Measurements from ENCODE around the gene CAPN10.

DNA sequence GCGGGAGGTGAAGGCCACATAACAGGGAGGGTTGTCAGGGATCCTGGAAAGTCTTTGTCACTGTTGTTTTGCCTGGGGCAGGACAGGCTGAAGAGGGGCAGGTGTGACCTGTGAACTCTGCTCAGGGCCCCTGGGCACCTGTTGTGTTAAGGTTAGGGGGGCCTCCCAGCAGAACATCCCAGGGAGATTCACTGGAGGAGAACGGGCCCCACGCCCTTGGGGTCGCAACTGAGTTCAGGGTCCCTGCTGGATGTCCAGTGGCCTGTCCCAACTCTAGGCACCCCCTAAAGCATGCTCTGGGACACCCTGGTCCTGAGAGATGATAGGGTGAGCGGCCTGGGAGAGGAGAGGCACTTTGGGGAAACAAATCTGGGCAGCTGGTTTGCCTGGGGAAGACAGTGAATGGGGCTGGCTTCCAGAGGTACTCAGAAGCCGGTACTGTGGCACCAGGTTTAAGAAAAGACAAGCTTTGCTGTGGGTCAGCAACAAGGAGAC is 61.7 kb downstream of the CAPN10 start:
- TF ChIP-seq, protein P1, sequence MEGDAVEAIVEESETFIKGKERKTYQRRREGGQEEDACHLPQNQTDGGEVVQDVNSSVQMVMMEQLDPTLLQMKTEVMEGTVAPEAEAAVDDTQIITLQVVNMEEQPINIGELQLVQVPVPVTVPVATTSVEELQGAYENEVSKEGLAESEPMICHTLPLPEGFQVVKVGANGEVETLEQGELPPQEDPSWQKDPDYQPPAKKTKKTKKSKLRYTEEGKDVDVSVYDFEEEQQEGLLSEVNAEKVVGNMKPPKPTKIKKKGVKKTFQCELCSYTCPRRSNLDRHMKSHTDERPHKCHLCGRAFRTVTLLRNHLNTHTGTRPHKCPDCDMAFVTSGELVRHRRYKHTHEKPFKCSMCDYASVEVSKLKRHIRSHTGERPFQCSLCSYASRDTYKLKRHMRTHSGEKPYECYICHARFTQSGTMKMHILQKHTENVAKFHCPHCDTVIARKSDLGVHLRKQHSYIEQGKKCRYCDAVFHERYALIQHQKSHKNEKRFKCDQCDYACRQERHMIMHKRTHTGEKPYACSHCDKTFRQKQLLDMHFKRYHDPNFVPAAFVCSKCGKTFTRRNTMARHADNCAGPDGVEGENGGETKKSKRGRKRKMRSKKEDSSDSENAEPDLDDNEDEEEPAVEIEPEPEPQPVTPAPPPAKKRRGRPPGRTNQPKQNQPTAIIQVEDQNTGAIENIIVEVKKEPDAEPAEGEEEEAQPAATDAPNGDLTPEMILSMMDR (IDR thresholded peaks at IDR 0.05), result no peak
- TF ChIP-seq POLR2A (IDR thresholded peaks at IDR 0.05), result no peak

All from prostate gland (tissue), 2 donors.